Activated CD8-positive, alpha-beta memory T cell treated with anti-CD3 and anti-CD28 coated beads for 1 hour (primary cell): ENCODE results near the gene CASP2.
A peak's percentile ranks its signal among the peaks of the same experiment; 100 is the strongest.

Experiments
- DNase-seq, 2 donors: peaks; one replicate each; pipeline ENCODE4 v3.0.0-alpha.2; 2020; ENCODE audit warnings: low read depth in 1 of 2; ENCODE audit errors: extremely low read depth in 1 of 2

CASP2 gene

DNA sequence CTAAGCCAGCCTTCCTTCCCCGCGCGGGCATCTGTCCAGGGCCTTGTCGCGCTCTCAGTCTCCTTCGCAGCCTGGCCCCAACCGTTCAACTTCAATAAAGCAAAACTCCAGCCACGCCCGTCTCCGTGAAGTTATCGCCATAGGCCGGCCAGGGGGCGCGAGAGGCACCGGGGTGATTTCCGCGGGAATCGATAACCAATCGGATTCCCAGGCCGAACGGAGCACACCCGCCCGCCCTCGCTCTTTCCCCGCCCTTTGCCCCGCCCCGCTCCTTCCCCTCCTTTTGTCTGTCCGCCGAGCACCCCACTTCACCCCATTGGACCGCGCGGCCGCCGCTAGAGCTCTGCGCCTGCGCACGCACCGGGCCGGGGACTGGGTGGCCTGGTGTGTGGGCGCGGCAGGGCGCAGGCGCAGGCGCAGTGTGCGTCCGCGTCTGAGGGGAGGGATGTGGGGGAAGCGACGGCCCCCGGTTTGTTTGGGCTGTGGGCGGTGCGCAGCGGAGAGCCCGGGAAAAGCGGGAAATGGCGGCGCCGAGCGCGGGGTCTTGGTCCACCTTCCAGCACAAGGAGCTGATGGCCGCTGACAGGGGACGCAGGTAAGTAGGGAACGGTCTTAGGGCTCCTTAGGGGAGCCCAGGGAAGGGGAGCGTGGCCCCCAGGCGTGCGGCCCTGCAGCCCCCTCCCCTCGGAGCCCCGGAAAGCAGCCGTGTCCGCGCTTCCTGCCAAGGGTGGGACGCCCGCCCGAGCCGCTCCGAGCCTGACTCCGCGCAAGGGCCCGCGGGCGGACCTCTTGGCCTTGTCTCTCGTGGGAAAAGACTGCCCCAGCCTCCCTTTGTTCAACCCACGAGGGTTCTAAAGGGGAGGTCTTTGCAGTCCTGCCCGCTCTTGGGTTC is at the start of gene CASP2:
Gene CASP2, plus strand, starts transcription at position 417 of the 892 bp plus-strand sequence. Its CDS starts 105 bp downstream, at position 522.
- DNase-seq: peak; percentile 98 to 99

DNA sequence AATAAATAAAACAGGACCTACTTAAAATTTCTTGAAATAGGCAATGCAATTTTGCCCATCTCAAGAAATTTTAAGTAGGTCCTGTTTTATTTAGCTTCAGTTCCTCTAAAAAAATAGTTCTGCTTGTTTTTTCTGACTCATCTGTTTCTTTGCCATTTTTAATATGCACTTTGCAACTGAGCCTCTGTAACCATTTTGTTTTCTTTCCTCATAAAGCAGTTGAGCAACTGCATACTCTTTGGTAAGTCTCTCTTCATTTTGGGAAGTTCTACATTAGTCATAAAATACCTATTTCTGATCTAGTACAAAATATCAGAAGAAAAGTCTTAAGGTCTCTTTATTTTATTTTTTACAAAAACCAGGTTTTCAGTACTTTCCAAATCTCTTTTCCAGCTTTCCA is 48.3 kb upstream of the CASP2 start:
- DNase-seq: no peak

DNA sequence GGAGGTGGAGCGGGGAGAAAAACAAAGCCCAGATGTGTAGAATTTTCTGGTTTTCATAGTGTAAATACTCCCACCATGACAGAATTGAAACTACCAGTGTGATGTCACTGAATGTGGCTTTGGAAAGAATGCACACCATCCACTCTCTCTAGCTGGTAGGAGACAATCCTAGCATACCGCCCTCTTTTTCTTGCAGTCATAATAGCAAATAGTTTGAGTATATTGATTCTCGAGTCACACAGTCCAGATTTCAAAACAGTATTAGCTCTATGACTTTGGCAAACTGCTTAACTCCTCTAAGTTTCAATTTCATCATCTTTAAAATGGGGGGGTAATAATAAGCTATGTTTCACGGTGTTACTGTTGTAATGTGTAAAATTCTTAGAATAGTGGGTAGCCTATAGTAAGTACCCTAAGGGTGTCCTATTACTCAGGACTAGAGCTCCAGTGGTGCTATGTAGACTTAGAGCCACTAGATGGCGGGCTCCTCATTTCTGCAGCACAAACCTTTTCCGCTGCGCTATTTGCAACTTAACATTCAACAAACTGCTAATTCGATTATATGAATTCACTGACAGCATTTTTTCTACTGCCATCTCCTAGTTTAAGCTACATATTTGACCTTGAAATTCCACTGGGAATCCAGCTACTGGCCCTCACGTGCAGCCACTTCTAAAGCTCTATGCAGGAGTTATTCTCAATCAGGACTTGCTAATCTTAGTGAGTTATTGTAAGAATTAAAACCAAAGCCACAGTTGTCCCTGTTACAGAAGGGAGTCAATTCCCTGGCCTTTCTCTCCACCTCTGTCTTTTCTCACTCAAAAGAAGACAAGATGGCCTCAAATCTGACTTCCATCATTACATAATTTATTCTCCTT is 47.6 kb upstream of the CASP2 start:
- peak; percentile 43 to 44 for DNase-seq

DNA sequence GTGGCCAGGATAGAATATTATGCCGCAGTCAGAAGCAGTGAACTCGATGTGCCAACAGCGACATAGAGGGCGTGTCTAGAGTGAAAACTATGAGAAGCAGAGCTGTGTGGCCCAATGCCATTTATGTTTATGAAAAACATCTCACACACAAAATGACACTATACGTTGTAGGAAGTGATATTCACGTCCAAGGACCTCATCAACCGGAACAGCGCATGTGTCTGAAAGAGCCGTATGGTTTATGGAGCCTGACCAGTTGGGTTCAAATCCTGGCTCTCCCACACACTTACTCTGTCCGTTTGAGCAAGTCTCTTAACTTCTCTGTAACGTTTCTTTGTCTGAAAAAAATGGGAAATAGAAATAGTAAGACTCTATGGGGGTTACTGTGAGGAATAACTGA is 45.8 kb upstream of the CASP2 start:
- no peak for DNase-seq

DNA sequence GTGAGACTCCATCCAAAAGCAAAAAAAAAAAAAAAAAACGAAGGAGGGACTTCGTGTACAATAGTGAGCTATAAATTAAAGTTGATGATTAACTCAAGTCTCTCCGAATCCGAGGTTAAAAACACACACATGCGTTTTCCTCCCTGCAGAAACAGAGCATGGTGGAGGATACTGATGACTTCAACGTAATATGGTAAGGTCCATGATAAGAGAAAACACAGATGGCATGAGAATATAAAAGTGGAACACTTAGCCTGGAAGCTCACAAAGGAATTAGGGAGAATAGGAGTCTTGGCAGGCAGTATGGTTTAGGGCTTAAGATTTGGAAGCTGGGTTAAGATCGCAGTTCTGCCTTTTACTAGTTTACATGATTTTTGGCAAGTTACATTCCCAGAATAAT is 45.0 kb upstream of the CASP2 start:
- no peak for DNase-seq

DNA sequence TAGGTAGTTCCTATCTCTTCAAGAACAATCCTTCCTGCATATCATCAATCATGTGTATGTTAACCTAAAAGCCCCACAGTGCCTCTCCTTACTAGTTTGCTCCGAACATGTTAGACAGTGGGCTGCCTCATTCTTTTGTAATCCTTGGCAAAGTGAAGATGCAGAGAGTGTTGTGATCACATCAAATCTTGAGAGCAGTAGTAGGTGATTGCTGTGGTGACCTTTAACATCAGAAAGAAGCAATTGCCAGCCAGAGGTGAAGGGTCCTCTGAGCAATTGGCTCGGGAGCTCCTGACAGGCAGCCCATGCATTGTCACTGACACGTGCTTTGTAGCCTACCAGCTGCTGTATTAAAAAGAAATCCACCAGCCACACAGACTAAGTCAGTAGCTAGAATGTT is 44.5 kb upstream of the CASP2 start:
- DNase-seq: no peak

DNA sequence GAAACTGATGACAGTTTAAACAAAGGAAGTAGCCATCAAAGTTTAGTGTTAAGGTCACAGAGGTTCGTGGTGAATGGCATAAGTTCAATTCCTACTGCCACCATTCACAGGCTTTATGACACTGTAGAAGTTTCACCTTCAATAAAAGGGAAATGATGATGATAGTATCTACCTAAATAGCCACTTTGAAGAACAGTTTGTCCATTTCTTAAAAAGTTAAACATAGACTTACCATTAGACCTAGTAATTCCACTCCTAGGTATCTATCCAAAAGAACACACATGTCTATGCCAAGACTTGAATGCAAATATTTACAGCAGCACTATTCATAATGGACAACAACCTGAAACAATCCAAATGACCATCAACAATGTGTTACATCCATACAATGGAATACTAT is 43.8 kb upstream of the CASP2 start:
- no peak for DNase-seq

DNA sequence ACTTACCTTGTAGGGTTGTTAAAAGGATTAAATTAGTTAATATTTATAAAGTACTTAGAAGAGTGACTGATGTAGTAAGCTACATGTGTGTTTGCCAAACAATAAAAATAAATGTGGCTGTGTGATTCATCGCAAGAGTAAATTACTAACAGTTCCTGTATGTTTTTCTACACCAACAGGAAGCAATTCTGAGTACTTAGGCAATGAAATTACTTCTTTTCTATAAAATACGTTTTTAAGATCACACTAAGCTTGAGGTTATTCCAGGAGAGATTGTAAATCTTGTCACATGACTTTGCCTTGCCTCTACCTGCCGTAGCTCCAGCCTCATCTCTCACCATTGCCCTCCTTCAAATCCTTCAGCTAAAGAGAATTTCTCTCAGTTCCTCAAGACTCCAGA is 43.0 kb upstream of the CASP2 start:
- DNase-seq: no peak

DNA sequence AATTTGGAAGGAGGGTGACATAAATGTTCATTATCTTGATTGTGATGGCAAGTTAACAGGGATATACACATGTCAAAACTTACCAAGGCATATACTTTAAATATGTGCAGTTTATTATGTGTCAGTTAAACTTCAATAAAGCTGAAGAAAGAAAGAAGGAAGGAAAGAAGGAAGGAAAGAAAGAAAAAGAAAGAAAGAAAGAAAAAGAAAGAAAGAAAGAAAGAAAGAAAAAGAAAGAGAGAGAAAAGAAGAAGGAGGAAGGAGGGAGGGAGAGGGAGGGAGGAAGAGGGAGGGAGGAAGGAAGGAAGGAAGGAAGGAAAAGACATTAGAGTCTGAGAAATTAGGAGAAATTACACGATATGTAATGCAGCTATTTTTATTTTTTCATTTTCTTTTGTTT is 40.8 kb upstream of the CASP2 start:
- DNase-seq: no peak

DNA sequence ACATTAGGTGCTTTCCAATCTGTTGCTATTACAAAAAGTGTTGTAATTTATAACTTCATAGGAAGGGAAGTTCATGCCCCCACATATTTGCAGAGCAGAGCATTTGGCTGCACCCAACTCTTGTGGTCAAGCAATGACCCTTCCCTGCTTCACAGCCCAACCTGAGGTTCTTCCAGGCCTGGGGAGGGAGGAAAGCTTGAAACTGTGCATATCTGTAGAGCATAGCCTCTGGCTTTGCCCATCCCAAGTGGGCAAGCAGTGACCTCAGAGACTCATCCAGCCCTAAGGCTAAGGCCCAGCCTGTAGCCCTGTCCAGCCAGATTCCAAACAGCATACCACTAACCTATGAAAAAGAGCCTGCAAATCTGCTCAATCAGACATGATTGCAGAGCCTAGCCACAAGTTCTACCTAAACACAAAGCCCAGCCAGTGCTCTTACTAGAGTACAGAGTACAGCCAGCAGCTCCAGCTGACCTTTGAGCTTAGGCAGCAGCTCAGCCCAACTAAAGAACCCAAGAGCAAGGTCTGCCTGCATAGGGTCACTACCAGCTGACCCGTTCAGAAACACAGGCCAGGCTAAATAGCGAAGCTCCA is 39.3 kb upstream of the CASP2 start:
- DNase-seq: no peak

DNA sequence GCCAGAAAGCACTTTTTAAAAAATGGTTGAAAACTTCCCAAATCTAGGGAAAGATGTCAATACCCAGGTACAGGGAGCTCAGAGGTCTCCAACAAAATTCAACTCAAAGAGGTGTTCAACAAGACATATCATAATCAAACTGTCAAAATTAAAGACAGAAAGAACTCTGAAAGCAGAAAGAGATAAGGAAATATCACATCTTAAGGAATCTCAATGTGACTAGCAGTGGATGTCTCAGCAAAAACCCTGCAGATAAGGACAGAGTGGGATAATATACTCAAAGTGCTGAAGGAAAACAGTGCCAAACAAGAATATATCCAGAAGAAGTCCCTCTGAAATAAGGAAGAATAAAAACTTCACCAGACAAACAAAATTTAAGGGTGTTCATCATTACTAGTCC is 38.0 kb upstream of the CASP2 start:
- no peak for DNase-seq

DNA sequence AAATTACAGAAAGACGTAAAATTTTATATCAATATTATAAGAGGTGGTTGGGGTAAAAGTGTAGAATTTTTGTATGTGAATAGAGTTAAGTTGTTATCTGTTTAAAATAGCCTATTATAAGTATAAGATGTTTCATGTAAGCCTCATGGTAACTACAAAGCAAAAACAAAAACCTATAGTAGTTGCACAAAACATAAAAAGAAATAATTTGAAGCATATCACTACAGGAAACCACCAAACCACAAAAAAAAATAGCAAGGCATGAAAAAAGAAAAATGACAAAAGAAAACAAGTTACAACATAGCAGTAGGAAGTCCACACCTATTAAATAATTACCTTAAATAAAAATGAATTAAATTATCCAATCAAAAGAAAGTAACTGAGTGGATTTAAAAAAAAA is 37.3 kb upstream of the CASP2 start:
- DNase-seq: no peak

DNA sequence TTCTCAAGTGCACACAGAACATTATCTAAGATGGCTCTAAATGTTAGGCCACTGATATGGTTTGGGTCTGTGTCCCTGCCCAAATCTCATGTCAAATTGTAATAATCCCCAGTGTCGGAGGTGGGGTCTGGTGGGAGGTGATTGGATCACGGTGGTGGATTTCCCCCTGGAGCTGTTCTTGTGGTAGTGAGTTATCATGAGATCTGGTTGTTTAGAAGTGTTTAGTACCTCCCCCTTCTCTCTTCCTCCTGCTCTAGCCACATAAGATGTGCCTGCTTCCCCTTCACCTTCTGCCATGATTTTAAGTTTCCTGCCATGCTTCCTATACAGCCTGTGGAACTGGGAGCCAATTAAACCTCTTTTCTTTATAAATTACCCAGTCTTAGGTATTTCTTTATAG is 36.1 kb upstream of the CASP2 start:
- no peak for DNase-seq

DNA sequence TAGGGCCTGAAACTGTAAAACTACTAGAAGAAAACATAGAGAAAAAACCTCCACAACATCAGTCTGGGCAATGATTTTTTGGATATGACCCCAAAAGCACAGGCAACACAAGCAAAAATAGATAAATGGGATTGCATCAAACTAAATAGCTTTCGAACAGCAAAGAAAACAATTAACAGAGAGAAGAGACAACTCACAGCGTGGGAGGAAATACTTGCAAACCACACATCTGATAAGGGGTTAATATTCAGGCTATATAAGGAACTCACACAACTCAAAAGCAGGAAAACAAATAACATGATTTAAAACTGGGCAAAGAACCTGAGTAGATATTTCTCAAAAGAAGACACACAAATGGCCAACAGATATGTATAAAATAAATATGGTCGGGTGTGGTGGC is 32.6 kb upstream of the CASP2 start:
- no peak for DNase-seq

DNA sequence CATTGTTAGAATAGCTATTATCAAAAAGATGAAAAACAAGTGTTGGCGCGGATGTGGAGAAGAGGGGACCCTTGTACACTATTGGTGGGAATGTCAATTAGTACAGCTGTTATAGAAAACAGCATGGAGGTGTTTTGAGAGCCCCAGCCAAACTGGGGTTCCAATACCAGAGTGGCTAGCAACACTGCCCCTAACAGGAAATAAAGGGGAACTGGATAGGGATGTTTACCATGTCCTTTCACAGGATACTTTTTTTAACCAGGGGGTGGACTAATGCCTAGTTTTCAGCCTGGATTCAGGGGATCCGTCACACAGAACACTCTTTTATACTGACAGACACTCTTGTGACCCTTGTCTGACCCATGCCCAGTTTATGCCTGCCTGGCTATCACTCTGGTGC is 31.8 kb upstream of the CASP2 start:
- no peak for DNase-seq

DNA sequence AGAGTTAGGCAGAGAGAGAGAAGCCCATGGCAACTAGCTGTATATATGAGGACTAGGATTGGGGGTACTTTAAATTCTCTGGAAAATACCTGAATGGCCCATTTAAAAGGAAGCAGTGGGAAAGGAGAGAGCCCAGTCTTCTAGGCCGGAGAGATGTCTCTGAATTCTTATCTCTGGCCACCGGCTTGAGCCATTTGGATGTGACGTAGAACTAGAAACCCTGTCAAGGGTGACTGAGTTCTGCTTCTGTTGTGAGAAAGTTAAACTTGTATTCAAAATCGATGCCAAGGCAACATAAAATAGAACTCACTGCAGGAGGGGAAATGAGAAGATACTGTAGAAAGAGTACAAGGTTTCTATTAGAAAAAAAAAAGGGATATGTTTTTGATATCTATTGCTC is 31.2 kb upstream of the CASP2 start:
- DNase-seq: no peak

DNA sequence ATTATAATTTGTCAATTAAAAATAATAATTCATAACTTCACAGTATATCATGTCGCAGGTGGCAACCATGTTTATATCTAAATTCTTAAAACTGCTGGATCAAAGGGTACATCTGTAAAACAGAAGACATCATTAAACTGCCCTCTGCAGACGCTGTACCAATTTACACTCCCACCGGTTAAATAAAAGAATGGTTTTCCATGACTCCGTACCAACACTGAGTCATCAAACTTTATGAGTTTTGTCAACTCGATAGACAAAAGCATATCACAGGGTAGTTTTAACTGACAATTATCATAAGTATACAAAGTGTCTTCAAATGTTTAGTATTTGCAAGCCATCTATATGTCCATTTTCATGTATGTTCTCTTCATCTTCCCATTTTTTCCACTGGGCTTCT is 30.6 kb upstream of the CASP2 start:
- DNase-seq: no peak

DNA sequence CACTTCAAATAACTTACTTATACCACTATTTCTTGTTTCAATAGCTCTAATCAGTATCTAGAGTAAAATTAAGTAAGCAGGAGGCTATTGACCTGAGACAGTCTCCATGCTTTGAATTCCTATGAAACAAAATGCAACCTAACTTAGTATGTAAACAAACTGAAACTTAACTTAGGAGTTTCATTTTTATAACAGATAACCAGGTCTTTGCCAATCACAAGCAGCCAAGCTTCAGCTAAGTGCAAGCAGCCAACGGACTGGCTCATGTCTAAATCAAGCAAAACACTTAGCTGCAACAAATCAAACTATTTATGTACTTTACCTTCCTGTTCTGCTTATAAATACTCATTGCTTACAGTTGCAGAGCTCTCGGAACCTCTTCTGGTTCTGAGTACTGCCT is 29.3 kb upstream of the CASP2 start:
- DNase-seq: no peak

DNA sequence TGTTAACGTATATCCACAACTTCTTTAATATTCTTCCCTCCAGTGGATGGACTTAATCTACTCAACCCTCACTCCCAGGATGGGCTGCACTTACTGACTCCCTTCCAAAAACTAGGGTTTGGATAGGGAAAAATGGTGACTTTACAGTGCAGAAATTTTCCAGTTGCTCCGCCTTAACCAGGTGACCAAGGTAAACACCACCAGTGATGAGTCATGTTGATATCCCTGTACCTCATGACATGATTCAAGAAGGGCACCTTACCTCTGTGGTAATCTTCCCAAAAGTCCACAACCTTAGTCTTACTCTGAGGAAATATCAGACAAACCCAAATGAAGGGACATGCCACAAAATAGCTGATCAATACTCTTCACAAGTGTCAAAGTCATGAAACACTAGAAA is 28.4 kb upstream of the CASP2 start:
- DNase-seq: no peak

DNA sequence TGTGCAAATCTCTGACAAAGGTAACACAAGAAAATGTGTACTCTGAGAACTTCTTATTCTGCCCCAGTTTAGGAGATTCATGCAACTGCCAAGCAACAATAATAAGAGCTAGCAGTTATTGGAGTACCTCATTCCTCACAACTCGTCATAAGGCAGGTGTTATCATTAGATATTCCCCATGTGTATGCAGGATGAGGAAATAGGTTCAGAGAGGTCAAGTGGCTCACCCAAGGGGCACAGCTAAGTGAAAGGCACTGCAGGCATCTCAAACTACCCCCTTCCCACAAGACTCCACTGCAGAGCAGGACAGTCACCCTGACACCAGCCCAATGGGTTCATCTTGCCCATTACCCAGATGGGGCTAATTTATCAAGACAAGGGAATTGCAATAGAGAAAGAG is 26.2 kb upstream of the CASP2 start:
- no peak for DNase-seq
